Measurements from ENCODE around the gene TSPAN16. TPM values are rescaled to one million over a fixed set of nuclear protein-coding genes. Genes with fewer than 3 reads are reported as not detected.

The TSPAN16 gene
- total and polyA plus RNA-seq, 2 of the 13 experiments (the other 11 are each of a cell fraction or from before 2014, with no cell fraction given), result not detected

- H3K36me3 ChIP-seq (replicated peaks in 1 of 2; ENCODE audit: control insufficient read depth in 1 of 2, insufficient read depth in 2 of 2, low read length in 2 of 2), result no peaks in the 10 kb centered on the region
- H3K4me1 ChIP-seq (ENCODE audit: insufficient read depth, low read length), result peaks cover 24% of the 10 kb centered on the region
- no peak overlapping the region for H3K27ac ChIP-seq (ENCODE audit: extremely low read length, insufficient read depth, low read length)
- no peak overlapping the region for H3K9ac ChIP-seq (ENCODE audit: insufficient read depth, low read depth, low read length)
- TF ChIP-seq ZMYM3 (CRISPR knock-in tag; IDR thresholded peaks at IDR 0.05), result peak; percentile 33; the same call in 1 of the 2 replicates
- peak; percentile 72 to 75 for TF ChIP-seq MAFK (conservative IDR thresholded peaks at IDR 0.05 in 1 of 2, IDR thresholded peaks at IDR 0.05 in 1 of 2; ENCODE audit: low read length in 2 of 2)
- TF ChIP-seq MNT (IDR thresholded peaks at IDR 0.05), result peak; percentile 44
- peak; percentile 71 for TF ChIP-seq MAFF (IDR thresholded peaks at IDR 0.05; ENCODE audit: low read depth, low read length)
- TF ChIP-seq ZNF230 (CRISPR knock-in tag; IDR thresholded peaks at IDR 0.05), result no peak
- H3K9me3 ChIP-seq (ENCODE audit: low read length), result no peaks in the 10 kb centered on the region
- ATAC-seq (no peak), FAIRE-seq (no peak), DNase-seq (ENCODE audit: low spot score) (no peak)
- BruUV-seq (replicated peaks), result no TSS peak
- H3K4me2 ChIP-seq (ENCODE audit: low read depth, low read length), result no peak overlapping the region
- ChIA-PET CTCF (ENCODE audit: low intra/inter-chr PET ratio, low total read pairs) (no interaction called here), POLR2A (no interaction called here)
- in situ Hi-C loops (cut with HindIII; ENCODE audit: extremely low pct_ligation_motif_present, low pct_unique_long_range_greater_than_20kb), result no loop called here
- no peaks in the 10 kb centered on the region for H3K79me2 ChIP-seq (ENCODE audit: insufficient read depth, low read length)
- H2AFZ ChIP-seq (ENCODE audit: low read length), result no peak overlapping the region
- intact Hi-C loops (cut with micrococcal nuclease; ENCODE audit: unreplicated experiment), result no loop called here
- no peaks in the 10 kb centered on the region for H3K27me3 ChIP-seq (ENCODE audit: control insufficient read depth in 1 of 2, insufficient read depth in 2 of 2, low read length in 2 of 2)
- peaks cover 4% of the 10 kb centered on the region; the same call in 1 of the 2 replicates for H4K20me1 ChIP-seq (ENCODE audit: insufficient read depth, low read length)
- H3K4me3 ChIP-seq (replicated peaks in 1 of 3; ENCODE audit: insufficient read depth in 1 of 3, low read depth in 2 of 3, low read length in 3 of 3), result no peak overlapping the region
- WGBS (ENCODE audit: low lambda C conversion rate), result 91% methylated on average over 3 of the region's 3 CpGs
These were observed 38.0 kb upstream of the TSPAN16 start for GRCh38 chr19:11257846-11258380.

- ChIA-PET POLR2A (interaction anchor here (1.0 kb wide), 1 partner anchor 24 kb away, joined by 3 read pairs; no protein-coding TSS in a partner anchor), CTCF (ENCODE audit: low intra/inter-chr PET ratio, low total read pairs) (no interaction called here)
- H3K9me3 ChIP-seq (ENCODE audit: low read length), result no peaks in the 10 kb centered on the region
- H4K20me1 ChIP-seq (ENCODE audit: insufficient read depth, low read length), result peaks cover 4% of the 10 kb centered on the region; the same call in 1 of the 2 replicates
- H2AFZ ChIP-seq (ENCODE audit: low read length), result no peak overlapping the region
- no peak overlapping the region for H3K9ac ChIP-seq (ENCODE audit: insufficient read depth, low read depth, low read length)
- peaks cover 53% of the 10 kb centered on the region for H3K4me1 ChIP-seq (ENCODE audit: insufficient read depth, low read length)
- no peaks in the 10 kb centered on the region for H3K79me2 ChIP-seq (ENCODE audit: insufficient read depth, low read length)
- H3K27ac ChIP-seq (ENCODE audit: extremely low read length, insufficient read depth, low read length), result no peak overlapping the region
- FAIRE-seq (no peak), DNase-seq (ENCODE audit: low spot score) (no peak), ATAC-seq (no peak)
- peak overlapping the region; percentile 78; the same call in 1 of the 2 replicates for H3K4me2 ChIP-seq (ENCODE audit: low read depth, low read length)
- intact Hi-C loops (cut with micrococcal nuclease; ENCODE audit: unreplicated experiment), result no loop called here
- no peaks in the 10 kb centered on the region for H3K36me3 ChIP-seq (replicated peaks in 1 of 2; ENCODE audit: control insufficient read depth in 1 of 2, insufficient read depth in 2 of 2, low read length in 2 of 2)
- TF ChIP-seq ZNF605 (CRISPR knock-in tag; IDR thresholded peaks at IDR 0.05), result no peak
- TF ChIP-seq TOE1 (CRISPR knock-in tag; IDR thresholded peaks at IDR 0.05), result no peak
- TF ChIP-seq ZMYM3 (CRISPR knock-in tag; IDR thresholded peaks at IDR 0.05), result peak; percentile 90
- no peak for TF ChIP-seq PTBP1 (IDR thresholded peaks at IDR 0.05; ENCODE audit: low read depth, low read length, poor library complexity, severe bottlenecking)
- TF ChIP-seq KDM1A (CRISPR knock-in tag; IDR thresholded peaks at IDR 0.05), result 0 out of 2 replicates have a peak, but pooled peaks have one; percentile 71
- peak overlapping the region in 2 of 3 experiments; percentile 73 to 76; a peak in 2 of 6 replicates for H3K4me3 ChIP-seq (replicated peaks in 1 of 3; ENCODE audit: insufficient read depth in 1 of 3, low read depth in 2 of 3, low read length in 3 of 3)
- H3K27me3 ChIP-seq (ENCODE audit: control insufficient read depth in 1 of 2, insufficient read depth in 2 of 2, low read length in 2 of 2), result no peaks in the 10 kb centered on the region
- WGBS (ENCODE audit: low lambda C conversion rate), result 56% methylated on average over 5 of the region's 5 CpGs
- in situ Hi-C loops (cut with HindIII; ENCODE audit: extremely low pct_ligation_motif_present, low pct_unique_long_range_greater_than_20kb), result no loop called here
- no TSS peak for BruUV-seq (replicated peaks)
These were observed 35.0 kb upstream of the TSPAN16 start for GRCh38 chr19:11260996-11261395.
